ENCODE measurements around the gene NES. TPM values are rescaled to one million over a fixed set of nuclear protein-coding genes. Genes with fewer than 3 reads are reported as not detected.

NES gene
- total RNA-seq, 1 experiment from 2014 or later = 168 TPM

DNA sequence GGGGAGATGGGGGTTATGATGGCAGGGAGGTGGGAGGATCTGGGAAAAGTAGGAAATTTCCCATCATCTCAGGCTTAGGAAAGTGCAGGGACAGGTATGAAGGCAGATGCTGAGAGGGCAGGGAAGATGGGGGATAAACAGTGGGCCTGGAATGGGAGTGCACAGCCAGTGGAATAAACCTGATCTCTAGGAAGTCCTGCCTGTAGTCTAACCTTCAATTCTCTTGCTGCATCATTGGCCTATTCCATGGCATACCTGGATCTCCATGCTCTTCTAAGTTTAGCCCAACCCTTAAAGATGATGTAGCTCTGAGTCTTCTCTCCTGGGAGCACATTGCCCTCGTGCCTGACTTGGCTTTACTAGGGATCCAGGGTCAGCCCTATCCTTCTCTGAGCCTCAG lies 32.6 kb downstream of the NES start:
- DNase-seq = no peak
- Histone ChIP-seq H3K18ac (ENCODE audit: insufficient read length, low read depth, low read length) (no peak overlapping the region), H2AK5ac (ENCODE audit: insufficient read length, low read length) (no peak overlapping the region), H2BK20ac (ENCODE audit: low read depth, low read length, poor library complexity, severe bottlenecking) (no peak overlapping the region), H4K20me1 (ENCODE audit: control insufficient read depth, insufficient read depth, insufficient read length) (no peaks in the 10 kb centered on the region), H3K4ac (ENCODE audit: low read depth, low read length) (no peak overlapping the region), H4K8ac (replicated peaks; ENCODE audit: insufficient read length, low read depth, low read length) (no peak overlapping the region), H3K9me3 (ENCODE audit: control insufficient read depth, low read depth, low read length) (no peaks in the 10 kb centered on the region), H3K14ac (ENCODE audit: insufficient read depth, low read length) (no peak overlapping the region), H3K23me2 (ENCODE audit: insufficient read length, low read depth, low read length, poor library complexity, severe bottlenecking) (peaks cover 11% of the 10 kb centered on the region), H4K91ac (ENCODE audit: insufficient read length, low read depth, low read length) (no peak overlapping the region), H2BK12ac (ENCODE audit: insufficient read length, low read depth, low read length) (no peak overlapping the region), H2AFZ (ENCODE audit: low read length) (no peak overlapping the region), H3K4me2 (ENCODE audit: insufficient read depth, insufficient read length, low read length) (no peak overlapping the region), H3K56ac (ENCODE audit: insufficient read length, low read depth, low read length) (no peak overlapping the region), H4K5ac (ENCODE audit: insufficient read length, low read depth, low read length) (no peak overlapping the region), H2BK5ac (ENCODE audit: insufficient read length, low read length) (no peak overlapping the region), H3T11ph (ENCODE audit: low read length) (no peak overlapping the region), H3K23ac (ENCODE audit: insufficient read length, low read depth, low read length) (no peak overlapping the region), H3K9ac (ENCODE audit: extremely low read depth, insufficient read length, low read length) (no peak overlapping the region), H3K79me2 (ENCODE audit: insufficient read depth, low read length) (no peaks in the 10 kb centered on the region), H3K79me1 (ENCODE audit: insufficient read depth, low read depth, low read length, poor library complexity, severe bottlenecking) (no peaks in the 10 kb centered on the region), H3K4me1 (ENCODE audit: insufficient read depth, low read length) (peaks cover 4% of the 10 kb centered on the region; the same call in 1 of the 2 replicates), H2BK120ac (ENCODE audit: low read depth, low read length, poor library complexity, severe bottlenecking) (no peak overlapping the region), H3K27me3 (ENCODE audit: insufficient read depth, low read length) (peaks cover 10% of the 10 kb centered on the region; the same call in 1 of the 2 replicates), H3K27ac (ENCODE audit: insufficient read length, low read depth, low read length) (no peak overlapping the region), H2BK15ac (ENCODE audit: low read depth, low read length) (no peak overlapping the region)
- no peaks in the 10 kb centered on the region; a peak in 1 of 5 replicates for H3K9me3 Mint-ChIP-seq
- TF ChIP-seq, protein P1, sequence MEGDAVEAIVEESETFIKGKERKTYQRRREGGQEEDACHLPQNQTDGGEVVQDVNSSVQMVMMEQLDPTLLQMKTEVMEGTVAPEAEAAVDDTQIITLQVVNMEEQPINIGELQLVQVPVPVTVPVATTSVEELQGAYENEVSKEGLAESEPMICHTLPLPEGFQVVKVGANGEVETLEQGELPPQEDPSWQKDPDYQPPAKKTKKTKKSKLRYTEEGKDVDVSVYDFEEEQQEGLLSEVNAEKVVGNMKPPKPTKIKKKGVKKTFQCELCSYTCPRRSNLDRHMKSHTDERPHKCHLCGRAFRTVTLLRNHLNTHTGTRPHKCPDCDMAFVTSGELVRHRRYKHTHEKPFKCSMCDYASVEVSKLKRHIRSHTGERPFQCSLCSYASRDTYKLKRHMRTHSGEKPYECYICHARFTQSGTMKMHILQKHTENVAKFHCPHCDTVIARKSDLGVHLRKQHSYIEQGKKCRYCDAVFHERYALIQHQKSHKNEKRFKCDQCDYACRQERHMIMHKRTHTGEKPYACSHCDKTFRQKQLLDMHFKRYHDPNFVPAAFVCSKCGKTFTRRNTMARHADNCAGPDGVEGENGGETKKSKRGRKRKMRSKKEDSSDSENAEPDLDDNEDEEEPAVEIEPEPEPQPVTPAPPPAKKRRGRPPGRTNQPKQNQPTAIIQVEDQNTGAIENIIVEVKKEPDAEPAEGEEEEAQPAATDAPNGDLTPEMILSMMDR (conservative IDR thresholded peaks at IDR 0.05) = no peak
- H3K4me3 Mint-ChIP-seq = no peak overlapping the region
- H3K27me3 Mint-ChIP-seq (ENCODE audit: low read depth) = peaks cover 96% of the 10 kb centered on the region
- peaks cover 21 to 24% of the 10 kb centered on the region in 2 experiments for H3K4me1 Mint-ChIP-seq
- no peak overlapping the region for H3K27ac Mint-ChIP-seq
- WGBS (ENCODE audit: extremely low coverage, insufficient read length, low lambda C conversion rate) = no CpG with 5 or more reads among the region's 1 CpG
- no peaks in the 10 kb centered on the region for H3K36me3 Mint-ChIP-seq (ENCODE audit: insufficient read depth in 1 of 3, low read depth in 3 of 3)

Data from H9 (cell line).